ENCODE measurements around the gene NINJ1.

NINJ1 gene

GRCh38 chr9:93134015-93134739 lies at the start of gene NINJ1:
Gene NINJ1, minus strand, starts transcription at chr9:93134251. Its CDS starts 34 bp downstream, at chr9:93134217.
- DNase-seq = no peak

- no peak for DNase-seq
These were observed 49.1 kb upstream of the NINJ1 start for GRCh38 chr9:93183131-93183662.

GRCh38 chr9:93182572-93182971 lies 48.5 kb upstream of the NINJ1 start:
- no peak for DNase-seq

- no peak for DNase-seq
These were observed 47.8 kb upstream of the NINJ1 start for GRCh38 chr9:93181672-93182435.

GRCh38 chr9:93180938-93181337 lies 46.9 kb upstream of the NINJ1 start:
- DNase-seq = no peak

GRCh38 chr9:93178851-93179786 lies 45.1 kb upstream of the NINJ1 start:
- no peak for DNase-seq

- DNase-seq = no peak
These were observed 43.6 kb upstream of the NINJ1 start for GRCh38 chr9:93177676-93178075.

- no peak for DNase-seq
These were observed 40.9 kb upstream of the NINJ1 start for GRCh38 chr9:93174976-93175375.

GRCh38 chr9:93173365-93174051 lies 39.5 kb upstream of the NINJ1 start:
- DNase-seq = no peak

- no peak for DNase-seq
These were observed 38.8 kb upstream of the NINJ1 start for GRCh38 chr9:93172666-93173364.

- DNase-seq = no peak
These were observed 37.4 kb upstream of the NINJ1 start for GRCh38 chr9:93171261-93171990.

- DNase-seq = no peak
These were observed 36.5 kb upstream of the NINJ1 start for GRCh38 chr9:93170571-93170970.

- no peak for DNase-seq
These were observed 35.4 kb upstream of the NINJ1 start for GRCh38 chr9:93169444-93169843.

- no peak for DNase-seq
These were observed 34.5 kb upstream of the NINJ1 start for GRCh38 chr9:93168581-93168980.

- DNase-seq = no peak
These were observed 33.8 kb upstream of the NINJ1 start for GRCh38 chr9:93167838-93168237.

- no peak for DNase-seq
These were observed 33.1 kb upstream of the NINJ1 start for GRCh38 chr9:93167185-93167584.

- DNase-seq = no peak
These were observed 32.6 kb upstream of the NINJ1 start for GRCh38 chr9:93166699-93167098.

- DNase-seq = no peak
These were observed 30.0 kb upstream of the NINJ1 start for GRCh38 chr9:93164085-93164484.

- DNase-seq = peak in 1 of 2 experiments; percentile 35
These were observed 27.9 kb upstream of the NINJ1 start for GRCh38 chr9:93161786-93162562.

All from cerebellar nuclear complex (tissue), 1 donor.